Type B pancreatic cell (in vitro differentiated cells): Measurements from ENCODE around the gene MED12L. TPM values are rescaled to one million over a fixed set of nuclear protein-coding genes. Genes with fewer than 3 reads are reported as not detected.

Experiments
- DNase-seq: peaks from one replicate; pipeline ENCODE4 v3.0.0; 2021; ENCODE audit warnings: mixed read lengths; ENCODE audit not compliant: unreplicated experiment; ENCODE audit errors: extremely low spot score
- H3K27ac Mint-ChIP-seq: 2 replicates; pipeline ENCODE4 v1.8.0; 2021; ENCODE audit warnings: mild to moderate bottlenecking, mixed read lengths
- H3K27me3 Mint-ChIP-seq: 2 replicates; pipeline ENCODE4 v1.8.0; 2021; ENCODE audit warnings: mixed read lengths
- H3K36me3 Mint-ChIP-seq: 2 replicates; pipeline ENCODE4 v1.8.0; 2021; ENCODE audit warnings: mixed read lengths
- H3K4me1 Mint-ChIP-seq: one replicate; pipeline ENCODE4 v1.8.0; 2021; ENCODE audit warnings: mixed read lengths; ENCODE audit not compliant: unreplicated experiment
- H3K4me3 Mint-ChIP-seq: 2 replicates; pipeline ENCODE4 v1.8.0; 2021; ENCODE audit warnings: mild to moderate bottlenecking, mixed read lengths
- H3K9me3 Mint-ChIP-seq: 2 replicates; pipeline ENCODE4 v1.8.0; 2021; ENCODE audit warnings: mixed read lengths
- CTCF ChIP-seq: fragments of 200-600 bp; sonication (generic); conservative IDR thresholded peaks from 2 replicates; pipeline ENCODE4 v1.5.0; 2021; ENCODE audit warnings: antibody characterized with exemption, mild to moderate bottlenecking
- total RNA-seq: library from RNA; stranded (reverse); gene quantifications from 2 replicates; pipeline ENCODE4 v1.2.1, GENCODE V29; 2021; ENCODE audit warnings: low replicate concordance

The MED12L gene
- total RNA-seq, 1 donor from 2014 or later, result 6.4 TPM

DNA sequence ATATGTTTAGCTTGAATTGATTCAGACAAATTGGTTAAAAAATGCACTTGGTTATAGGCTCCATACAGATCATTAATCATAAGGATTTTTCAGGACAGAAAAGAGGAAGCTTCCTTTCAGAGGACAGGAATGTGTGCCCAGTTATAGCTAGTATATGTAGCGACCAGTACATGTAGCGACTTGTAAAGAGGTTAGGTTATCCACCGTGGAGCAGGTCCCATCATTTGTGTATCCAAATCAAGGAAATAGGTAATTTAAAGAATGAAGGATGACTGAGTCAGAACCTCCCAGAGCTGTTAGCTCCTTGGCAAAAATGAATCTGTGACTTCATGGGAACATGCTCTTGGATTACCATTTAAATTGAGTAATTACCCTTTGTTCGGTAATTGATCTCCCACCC lies 314.9 kb downstream of the MED12L start:
- DNase-seq, result no peak
- Mint-ChIP-seq H3K27ac (no peak overlapping the region), H3K4me1 (peaks cover 8% of the 10 kb centered on the region), H3K4me3 (no peak overlapping the region), H3K9me3 (no peaks in the 10 kb centered on the region), H3K27me3 (no peaks in the 10 kb centered on the region), H3K36me3 (no peaks in the 10 kb centered on the region)
- TF ChIP-seq CTCF, result no peak

DNA sequence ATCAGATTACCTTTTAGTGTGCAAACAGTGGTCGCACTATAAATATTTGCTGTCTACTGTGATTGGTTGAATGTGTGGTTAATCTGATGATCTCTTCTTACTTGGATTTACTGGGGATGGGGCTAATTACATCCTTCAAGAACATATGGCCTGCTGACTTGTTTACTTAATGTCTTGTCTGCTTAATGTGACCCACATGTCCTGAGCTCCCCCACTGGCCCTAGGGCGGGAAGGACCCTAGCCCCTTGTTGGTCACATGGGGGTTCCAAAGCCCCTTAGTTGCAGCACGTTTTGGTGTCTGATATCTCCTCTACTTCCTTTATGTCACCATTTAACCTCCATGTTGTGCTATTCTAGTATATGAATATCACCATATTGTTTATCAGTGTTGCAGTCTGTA lies 316.9 kb downstream of the MED12L start:
- Mint-ChIP-seq H3K27me3 (no peaks in the 10 kb centered on the region), H3K9me3 (no peaks in the 10 kb centered on the region), H3K4me1 (peaks cover 8% of the 10 kb centered on the region), H3K27ac (no peak overlapping the region), H3K36me3 (peaks cover 3% of the 10 kb centered on the region), H3K4me3 (no peak overlapping the region)
- DNase-seq, result no peak
- no peak for TF ChIP-seq CTCF

DNA sequence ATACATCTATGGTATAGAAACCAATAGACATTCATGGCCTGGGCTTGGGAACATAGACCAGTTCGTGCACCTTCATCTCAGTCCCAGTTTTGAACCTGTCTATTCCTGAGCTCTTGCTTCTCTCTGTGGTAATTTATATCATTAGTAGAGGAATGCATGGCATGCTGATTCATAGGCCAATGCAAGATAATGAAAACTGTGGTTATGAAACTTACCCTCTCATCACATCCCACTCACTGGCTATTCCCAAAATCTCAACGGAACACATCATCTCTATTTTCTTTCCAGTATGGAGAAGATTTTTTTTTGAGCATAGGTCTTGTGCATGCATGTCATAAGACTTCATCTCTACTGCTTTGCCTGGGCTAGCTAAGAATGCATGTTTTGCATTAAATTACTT lies 317.8 kb downstream of the MED12L start:
- Mint-ChIP-seq H3K27me3 (no peaks in the 10 kb centered on the region), H3K27ac (no peak overlapping the region), H3K4me3 (no peak overlapping the region), H3K4me1 (peaks cover 8% of the 10 kb centered on the region), H3K9me3 (no peaks in the 10 kb centered on the region), H3K36me3 (peaks cover 3% of the 10 kb centered on the region)
- no peak for TF ChIP-seq CTCF
- DNase-seq, result no peak

- Mint-ChIP-seq H3K4me1 (peaks cover 8% of the 10 kb centered on the region), H3K4me3 (no peak overlapping the region), H3K36me3 (peaks cover 3% of the 10 kb centered on the region), H3K27me3 (no peaks in the 10 kb centered on the region), H3K9me3 (no peaks in the 10 kb centered on the region), H3K27ac (no peak overlapping the region)
- TF ChIP-seq CTCF, result no peak
- no peak for DNase-seq
These were observed 318.9 kb downstream of the MED12L start for GRCh38 chr3:151404316-151404715.

DNA sequence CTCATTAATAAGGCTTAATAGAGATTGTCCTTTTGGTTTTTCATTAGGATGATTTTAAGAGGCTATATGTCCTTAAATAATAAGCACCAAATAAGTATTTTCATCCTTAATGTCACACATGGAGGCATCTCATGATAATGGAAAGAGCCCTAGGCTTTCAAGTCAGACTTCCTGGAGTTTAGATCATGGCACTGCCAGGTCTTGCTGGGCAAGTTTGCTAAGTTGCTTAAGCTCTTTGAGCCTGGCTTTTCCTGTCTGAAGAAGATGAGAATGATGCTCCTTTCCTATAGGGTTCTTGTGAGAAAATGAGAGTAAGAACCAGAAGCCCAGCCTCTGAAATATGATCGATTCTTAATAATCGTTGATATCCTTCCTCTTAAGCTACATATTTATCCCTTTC lies 322.5 kb downstream of the MED12L start:
- Mint-ChIP-seq H3K9me3 (no peaks in the 10 kb centered on the region), H3K27me3 (no peaks in the 10 kb centered on the region), H3K27ac (no peak overlapping the region), H3K4me1 (no peaks in the 10 kb centered on the region), H3K36me3 (peaks cover 3% of the 10 kb centered on the region), H3K4me3 (no peak overlapping the region)
- no peak for DNase-seq
- TF ChIP-seq CTCF, result no peak

DNA sequence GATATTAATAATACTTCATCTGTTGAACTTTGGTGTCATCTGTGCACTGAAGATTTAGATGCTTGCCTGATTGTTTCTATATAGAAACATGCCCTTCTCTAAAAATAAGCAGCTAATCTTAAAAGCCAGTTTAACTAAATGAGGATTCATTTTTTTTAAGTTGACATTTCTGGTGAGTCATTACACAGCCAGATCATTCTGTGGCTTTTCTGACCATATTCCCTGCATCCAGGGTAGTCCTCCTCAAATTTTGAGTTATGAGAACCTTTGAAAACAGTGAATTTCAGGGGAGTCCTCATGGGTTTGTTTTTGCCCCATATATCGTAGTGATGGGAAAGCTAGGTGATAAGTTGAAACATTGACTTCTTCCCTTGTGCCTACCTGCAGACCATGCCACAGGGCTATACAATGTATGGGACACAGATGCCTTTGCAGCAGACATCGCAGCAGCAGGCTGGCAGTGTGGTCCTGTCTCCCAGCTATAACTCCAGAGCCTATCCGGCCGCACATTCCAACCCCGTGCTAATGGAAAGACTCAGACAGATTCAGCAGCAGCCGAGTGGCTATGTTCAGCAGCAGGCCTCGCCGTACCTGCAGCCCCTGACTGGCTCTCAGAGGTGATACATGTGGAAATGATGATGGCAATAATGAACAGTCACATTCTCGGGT lies 325.6 kb downstream of the MED12L start:
- H3K4me1 Mint-ChIP-seq, result no peaks in the 10 kb centered on the region
- peaks cover 3% of the 10 kb centered on the region for H3K36me3 Mint-ChIP-seq
- no peak for DNase-seq
- no peak for TF ChIP-seq CTCF
- H3K27ac Mint-ChIP-seq, result no peak overlapping the region
- H3K9me3 Mint-ChIP-seq, result no peaks in the 10 kb centered on the region
- H3K27me3 Mint-ChIP-seq, result no peaks in the 10 kb centered on the region
- no peak overlapping the region for H3K4me3 Mint-ChIP-seq
